Astrocyte of the cerebellum (primary cell): ENCODE measurements around the gene C1orf226.

Experiments
- DNase-seq: peaks from one replicate; pipeline ENCODE4 v3.0.0-alpha.2; 2011; ENCODE audit warnings: low read depth
- H3K4me3 ChIP-seq: 2 replicates; pipeline ENCODE4 v1.5.1; 2011; ENCODE audit warnings: mild to moderate bottlenecking, low read depth, low read length, moderate library complexity
- CTCF ChIP-seq: IDR thresholded peaks from 2 replicates; pipeline ENCODE4 v1.5.1; 2012; ENCODE audit warnings: low read length, low read depth, moderate library complexity, mild to moderate bottlenecking; ENCODE audit errors: missing control alignments
- in situ Hi-C: cut with HindIII; loops from 2 replicates; pipeline ENCODE4 v1.10.0; 2017; ENCODE audit warnings: low sequenced_read_pairs

The C1orf226 gene

GRCh38 chr1:162364498-162364897 lies 17.0 kb upstream of the C1orf226 start:
- in situ Hi-C loops: no loop called here
- no peak for TF ChIP-seq CTCF
- DNase-seq: no peak
- H3K4me3 ChIP-seq: no peak overlapping the region

- in situ Hi-C loops: no loop called here
- no peak for DNase-seq
- TF ChIP-seq CTCF: no peak
- H3K4me3 ChIP-seq: no peak overlapping the region
These were observed 16.1 kb upstream of the C1orf226 start for GRCh38 chr1:162365284-162366020.

GRCh38 chr1:162366149-162366548 lies 15.4 kb upstream of the C1orf226 start:
- in situ Hi-C loops: no loop called here

GRCh38 chr1:162366671-162367070 lies 14.9 kb upstream of the C1orf226 start:
- DNase-seq: no peak
- H3K4me3 ChIP-seq: no peak overlapping the region
- no peak for TF ChIP-seq CTCF
- in situ Hi-C loops: no loop called here

More at GRCh38 chr1:162366149-162366548, 15.4 kb upstream of the C1orf226 start:
- no peak for TF ChIP-seq CTCF
- DNase-seq: no peak
- no peak overlapping the region for H3K4me3 ChIP-seq

- no peak for DNase-seq
- in situ Hi-C loops: no loop called here
- no peak for TF ChIP-seq CTCF
- H3K4me3 ChIP-seq: no peak overlapping the region
These were observed 14.5 kb upstream of the C1orf226 start for GRCh38 chr1:162367073-162367472.

GRCh38 chr1:162367772-162368171 lies 13.8 kb upstream of the C1orf226 start:
- in situ Hi-C loops: no loop called here
- no peak for DNase-seq
- H3K4me3 ChIP-seq: no peak overlapping the region

More at GRCh38 chr1:162367772-162368171, 13.8 kb upstream of the C1orf226 start:
- TF ChIP-seq CTCF: no peak
